Gastrocnemius medialis (tissue), 4 donors: ENCODE measurements around the gene RFFL.

Experiments used
- CTCF ChIP-seq, 5 experiments: fragments of 450-650 bp in 3 of 5; fragments of 200-600 bp in 2 of 5; sonication (generic) in 2 of 5; IDR thresholded peaks in 4 of 5; conservative IDR thresholded peaks in 1 of 5; 1 replicate in 4 of 5; 2 replicates in 1 of 5; pipeline ENCODE4 v1.5.1; 2016 to 2019; ENCODE audit warnings: antibody characterized with exemption in 5 of 5, mild to moderate bottlenecking in 3 of 5, moderate library complexity in 3 of 5
- POLR2A ChIP-seq, 2 donors: fragments of 450-650 bp; IDR thresholded peaks; one replicate each; pipeline ENCODE4 v1.6.1; 2017; ENCODE audit warnings: antibody characterized with exemption in 2 of 2, mild to moderate bottlenecking in 2 of 2, moderate library complexity in 2 of 2

DNA sequence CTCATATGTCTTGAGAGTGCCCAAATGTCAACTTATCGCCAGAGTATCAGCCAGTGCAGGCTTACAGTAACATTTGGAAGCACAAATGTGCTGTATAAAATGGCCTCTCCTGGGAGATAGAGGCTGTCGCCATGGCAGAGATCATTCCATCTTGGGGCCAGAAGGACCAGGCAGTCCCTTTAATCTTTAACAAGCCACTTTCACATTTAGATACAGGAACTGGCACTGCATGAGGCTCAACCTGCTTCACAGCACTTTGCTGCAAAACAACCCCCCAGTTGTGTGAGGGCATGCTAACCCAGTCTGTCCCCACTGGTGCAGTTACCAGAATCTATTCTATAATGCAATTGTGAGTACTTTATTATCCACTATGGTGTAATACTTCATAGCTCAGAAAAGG lies 4.7 kb upstream of the RFFL start:
- TF ChIP-seq CTCF (IDR thresholded peaks at IDR 0.05 in 4 of 5, conservative IDR thresholded peaks at IDR 0.05 in 1 of 5) (no peak), POLR2A (IDR thresholded peaks at IDR 0.05) (no peak)
